Subcutaneous adipose tissue (tissue), 4 donors: ENCODE results near the gene CTIF. TPM values are rescaled to one million over a fixed set of nuclear protein-coding genes. Genes with fewer than 3 reads are reported as not detected.

Source experiments
- CTCF ChIP-seq: fragments of 450-650 bp; IDR thresholded peaks from one replicate; pipeline ENCODE4 v1.5.1; 2016; ENCODE audit warnings: low read depth, mild to moderate bottlenecking, control low read depth, antibody characterized with exemption, moderate library complexity
- total RNA-seq, 4 donors: library from RNA; depleted of rRNA; stranded (reverse); fragments of >200 nt; gene quantifications; one replicate each; pipeline ENCODE4 v1.1.0, GENCODE V29; 2016

CTIF gene
- total RNA-seq, 4 donors from 2014 or later: 41.0 to 195 (median 78.3) TPM

- no peak for TF ChIP-seq CTCF
These were observed 37.6 kb downstream of the CTIF start for GRCh38 chr18:48576457-48576771.

GRCh38 chr18:48577478-48578190, 38.8 kb downstream of the CTIF start:
- TF ChIP-seq CTCF: no peak

GRCh38 chr18:48578289-48578688, 39.5 kb downstream of the CTIF start:
- TF ChIP-seq CTCF: no peak

DNA sequence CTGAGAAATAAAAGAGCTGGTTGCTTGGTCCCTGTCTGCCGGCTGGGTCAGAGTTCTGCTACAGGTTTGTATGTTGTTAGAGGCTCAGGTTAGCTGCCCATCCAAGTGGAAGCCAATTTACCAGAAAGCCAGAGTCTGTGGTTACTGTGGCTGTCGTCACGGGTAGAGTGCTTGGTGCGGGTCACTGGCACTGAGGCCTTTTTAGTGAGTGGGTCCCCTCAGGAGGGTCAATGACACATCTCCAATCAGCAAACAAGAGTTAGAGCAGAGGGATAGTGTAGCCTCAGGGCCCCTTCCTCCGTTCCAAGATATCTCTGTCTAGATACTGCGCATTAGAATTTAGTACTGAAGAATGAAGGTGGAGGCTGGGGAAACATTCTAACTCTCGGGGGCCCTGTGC, 41.2 kb downstream of the CTIF start:
- no peak for TF ChIP-seq CTCF

DNA sequence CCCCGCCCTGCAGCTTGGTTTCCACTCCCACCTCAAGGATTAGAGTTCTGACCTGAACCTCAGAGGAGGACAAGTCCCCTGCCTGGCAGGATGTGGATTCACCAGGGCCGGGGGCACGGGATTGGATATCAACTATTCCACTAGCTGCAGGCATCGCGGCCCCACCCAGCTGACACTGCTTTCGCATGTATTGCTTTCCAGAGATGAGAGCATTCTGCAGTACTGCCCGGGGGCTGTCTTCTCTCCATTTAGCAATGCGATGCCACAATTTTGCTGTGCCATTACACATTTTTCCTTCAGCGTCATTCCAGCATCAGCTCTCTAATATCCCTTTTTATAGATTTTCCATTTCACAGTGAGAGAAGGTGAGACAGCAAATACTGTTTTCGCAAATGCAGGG, 42.0 kb downstream of the CTIF start:
- TF ChIP-seq CTCF: no peak

GRCh38 chr18:48581206-48581605, 42.4 kb downstream of the CTIF start:
- no peak for TF ChIP-seq CTCF

DNA sequence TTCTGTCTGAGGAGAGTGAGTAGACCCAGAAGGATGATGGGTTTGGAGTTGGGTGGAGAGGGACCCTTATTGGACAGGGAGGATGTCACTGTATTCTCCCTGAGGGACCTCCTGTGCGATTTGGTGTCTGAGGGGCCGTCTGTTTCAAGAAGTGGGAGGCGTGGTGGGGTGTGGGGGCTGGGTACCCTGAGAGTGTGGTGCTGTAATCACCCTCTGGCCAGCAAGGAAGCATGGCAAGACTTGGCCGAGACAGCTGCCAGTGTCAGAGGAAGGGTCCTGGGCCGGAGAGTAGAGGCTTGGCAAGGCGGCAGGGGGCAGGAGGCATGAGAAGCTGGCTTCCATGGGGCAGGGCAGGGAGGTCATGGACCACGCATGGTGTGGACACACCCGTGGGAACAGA, 43.1 kb downstream of the CTIF start:
- TF ChIP-seq CTCF: no peak
